Fibroblast of lung (primary cell): ENCODE data around the gene FOXRED1.

Source experiments
- CTCF ChIP-seq, 2 donors: IDR thresholded peaks in 1 of 2; conservative IDR thresholded peaks in 1 of 2; 1 replicate in 1 of 2; 2 replicates in 1 of 2; pipeline ENCODE4 v1.5.1; 2011 to 2012; ENCODE audit warnings: low read length in 2 of 2, control low read depth in 1 of 2, inconsistent platforms in 1 of 2, low read depth in 1 of 2, mild to moderate bottlenecking in 1 of 2
- EZH2 ChIP-seq: IDR thresholded peaks from 2 replicates; pipeline ENCODE4 v1.5.1; 2012; ENCODE audit warnings: low read length, control low read depth, mild to moderate bottlenecking; ENCODE audit errors: missing control alignments

GRCh38 chr11:126229858-126230540 is 39.0 kb upstream of the FOXRED1 start:
- TF ChIP-seq CTCF (conservative IDR thresholded peaks at IDR 0.05 in 1 of 2, IDR thresholded peaks at IDR 0.05 in 1 of 2; ENCODE audit: low read depth in 1 of 2, low read length in 2 of 2) (no peak), EZH2 (no peak)
